Tibial nerve (tissue), 4 donors: Measurements from ENCODE around the gene GFPT1. TPM values are rescaled to one million over a fixed set of nuclear protein-coding genes. Genes with fewer than 3 reads are reported as not detected.

Experiments
- DNase-seq, 2 donors: peaks; one replicate each; pipeline ENCODE4 v3.0.0-alpha.2; 2019; ENCODE audit warnings: low spot score in 2 of 2
- H3K27ac ChIP-seq, 4 donors: fragments of 200-600 bp; sonication (generic) in 3 of 4; one replicate each; pipeline ENCODE4 v1.5.1; 2017 to 2019; ENCODE audit warnings: mild to moderate bottlenecking in 1 of 4
- H3K27me3 ChIP-seq, 2 donors: fragments of 200-600 bp; sonication (generic) in 1 of 2; one replicate each; pipeline versions ENCODE4 v1.5.1 to v1.6.0; 2017 to 2019
- H3K36me3 ChIP-seq, 3 donors: fragments of 200-600 bp; sonication (generic); one replicate each; pipeline ENCODE4 v1.5.1; 2018 to 2019
- H3K4me1 ChIP-seq, 4 donors: fragments of 200-600 bp; sonication (generic) in 3 of 4; one replicate each; pipeline ENCODE4 v1.5.1; 2017 to 2019
- H3K4me3 ChIP-seq, 4 donors: fragments of 200-600 bp; sonication (generic) in 3 of 4; one replicate each; pipeline ENCODE4 v1.5.1; 2017 to 2019; ENCODE audit warnings: mild to moderate bottlenecking in 1 of 4, moderate library complexity in 1 of 4
- H3K9me3 ChIP-seq, 4 donors: fragments of 200-600 bp; sonication (generic) in 3 of 4; one replicate each; pipeline ENCODE4 v1.5.1; 2017 to 2019
- CTCF ChIP-seq, 5 experiments: fragments of 200-600 bp in 3 of 5; fragments of 450-650 bp in 2 of 5; sonication (generic) in 3 of 5; IDR thresholded peaks; one replicate each; pipeline ENCODE4 v1.5.1; 2016 to 2019; ENCODE audit warnings: antibody characterized with exemption in 5 of 5, mild to moderate bottlenecking in 3 of 5, moderate library complexity in 2 of 5
- EP300 ChIP-seq, 2 donors: sonication (generic); formaldehyde crosslinking; IDR thresholded peaks; one replicate each; pipeline ENCODE4 v1.6.1; 2017; ENCODE audit warnings: antibody characterized with exemption in 2 of 2, mild to moderate bottlenecking in 1 of 2
- POLR2A ChIP-seq, 2 donors: fragments of 450-650 bp; IDR thresholded peaks; one replicate each; pipeline ENCODE4 v1.6.1; 2017; ENCODE audit warnings: antibody characterized with exemption in 2 of 2, mild to moderate bottlenecking in 2 of 2, moderate library complexity in 2 of 2
- WGBS, 2 donors: methylation state at CpG; one replicate each; pipeline ENCODE4 v1.1.5; 2018; 5-methylcytosine and 5-hydroxymethylcytosine counted together
- total RNA-seq, 4 donors: library from RNA; depleted of rRNA; stranded (reverse); fragments of >200 nt; gene quantifications; one replicate each; pipeline ENCODE4 v1.1.0, GENCODE V29; 2016

Gene GFPT1
- total RNA-seq, 4 donors from 2014 or later: 15.5 to 30.0 (median 22.1) TPM

GRCh38 chr2:69291721-69292120 lies 95.3 kb downstream of the GFPT1 start:
- Histone ChIP-seq H3K9me3 (no peaks in the 10 kb centered on the region), H3K27me3 (no peaks in the 10 kb centered on the region), H3K4me3 (no peak overlapping the region), H3K36me3 (no peaks in the 10 kb centered on the region), H3K27ac (peak overlapping the region in 1 of 4 donors; percentile 33), H3K4me1 (peaks cover 0 to 26% (median 8%) of the 10 kb centered on the region in 4 donors)
- TF ChIP-seq CTCF (IDR thresholded peaks at IDR 0.05): no peak
- TF ChIP-seq EP300 (IDR thresholded peaks at IDR 0.05): no peak
- TF ChIP-seq POLR2A (IDR thresholded peaks at IDR 0.05): no peak
- DNase-seq: no peak
- WGBS, 2 donors: 54 to 70% methylated on average over 3 of the region's 3 CpGs

- H3K27ac ChIP-seq: peak overlapping the region in 2 of 4 donors; percentile 33 to 38
- no peaks in the 10 kb centered on the region for H3K27me3 ChIP-seq
- TF ChIP-seq POLR2A (IDR thresholded peaks at IDR 0.05) (no peak), EP300 (IDR thresholded peaks at IDR 0.05) (no peak), CTCF (IDR thresholded peaks at IDR 0.05) (no peak)
- H3K36me3 ChIP-seq: no peaks in the 10 kb centered on the region
- DNase-seq: peak in 1 of 2 donors; percentile 60
- no peak overlapping the region for H3K4me3 ChIP-seq
- peaks cover 0 to 26% (median 8%) of the 10 kb centered on the region in 4 donors for H3K4me1 ChIP-seq
- no peaks in the 10 kb centered on the region for H3K9me3 ChIP-seq
These were observed 95.9 kb downstream of the GFPT1 start for GRCh38 chr2:69291004-69291650.

GRCh38 chr2:69288429-69288828 lies 98.6 kb downstream of the GFPT1 start:
- 88 to 95% methylated on average over 1 of the region's 1 CpG for WGBS, 2 donors

GRCh38 chr2:69287544-69287943 lies 99.5 kb downstream of the GFPT1 start:
- H3K4me1 ChIP-seq: peaks cover 0 to 26% (median 8%) of the 10 kb centered on the region in 4 donors
- 81 to 83% methylated on average over 5 of the region's 5 CpGs for WGBS, 2 donors
- TF ChIP-seq POLR2A (IDR thresholded peaks at IDR 0.05): no peak
- no peak for TF ChIP-seq EP300 (IDR thresholded peaks at IDR 0.05)
- no peak for TF ChIP-seq CTCF (IDR thresholded peaks at IDR 0.05)
- H3K9me3 ChIP-seq: no peaks in the 10 kb centered on the region
- H3K4me3 ChIP-seq: no peak overlapping the region
- DNase-seq: no peak
- no peak overlapping the region for H3K27ac ChIP-seq
- no peaks in the 10 kb centered on the region for H3K27me3 ChIP-seq
- H3K36me3 ChIP-seq: no peaks in the 10 kb centered on the region

More at GRCh38 chr2:69288429-69288828, 98.6 kb downstream of the GFPT1 start:
- no peak for TF ChIP-seq CTCF (IDR thresholded peaks at IDR 0.05)
- no peak for TF ChIP-seq EP300 (IDR thresholded peaks at IDR 0.05)
- TF ChIP-seq POLR2A (IDR thresholded peaks at IDR 0.05): no peak
- Histone ChIP-seq H3K4me3 (no peak overlapping the region), H3K27me3 (no peaks in the 10 kb centered on the region), H3K27ac (no peak overlapping the region), H3K4me1 (peaks cover 0 to 26% (median 8%) of the 10 kb centered on the region in 4 donors), H3K9me3 (no peaks in the 10 kb centered on the region), H3K36me3 (no peaks in the 10 kb centered on the region)
- DNase-seq: no peak

- no peak for TF ChIP-seq CTCF (IDR thresholded peaks at IDR 0.05)
- TF ChIP-seq EP300 (IDR thresholded peaks at IDR 0.05): no peak
- TF ChIP-seq POLR2A (IDR thresholded peaks at IDR 0.05): no peak
- Histone ChIP-seq H3K27me3 (no peaks in the 10 kb centered on the region), H3K9me3 (no peaks in the 10 kb centered on the region), H3K27ac (no peak overlapping the region), H3K4me3 (no peak overlapping the region), H3K36me3 (no peaks in the 10 kb centered on the region), H3K4me1 (peaks cover 0 to 6% (median 0%) of the 10 kb centered on the region in 4 donors)
- DNase-seq: no peak
- 53 to 56% methylated on average over 3 of the region's 3 CpGs for WGBS, 2 donors
These were observed 101.6 kb downstream of the GFPT1 start for GRCh38 chr2:69285379-69285894.
